ENCODE data around the gene CPSF6.

GRCh38 chr12:69290545-69291277 lies 51.3 kb downstream of the CPSF6 start:
- TF ChIP-seq POLR2A (IDR thresholded peaks at IDR 0.05) (no peak), CTCF (IDR thresholded peaks at IDR 0.05) (peak; percentile 93 to 98 (median 96))
